Muscle layer of duodenum (tissue), 2 donors: ENCODE measurements around the gene PELI2.

Experiments
- H3K27ac ChIP-seq: one replicate; pipeline ENCODE4 v1.7.0; 2013; ENCODE audit warnings: mild to moderate bottlenecking, low read length
- H3K27me3 ChIP-seq: one replicate; pipeline ENCODE4 v1.7.0; 2013; ENCODE audit warnings: low read depth, mild to moderate bottlenecking, control low read depth, low read length
- H3K36me3 ChIP-seq, 2 donors: one replicate each; pipeline ENCODE4 v1.7.0; 2013; ENCODE audit warnings: low read length in 2 of 2, control low read depth in 1 of 2, mild to moderate bottlenecking in 1 of 2; ENCODE audit not compliant: insufficient read depth in 2 of 2, control insufficient read depth in 1 of 2
- H3K4me1 ChIP-seq, 2 donors: one replicate each; pipeline ENCODE4 v1.7.0; 2013; ENCODE audit warnings: low read length in 2 of 2, mild to moderate bottlenecking in 2 of 2, control low read depth in 1 of 2, moderate library complexity in 1 of 2; ENCODE audit not compliant: insufficient read depth in 2 of 2, control insufficient read depth in 1 of 2
- H3K4me3 ChIP-seq, 2 donors: one replicate each; pipeline ENCODE4 v1.7.0; 2013; ENCODE audit warnings: low read length in 2 of 2, low read depth in 1 of 2, mild to moderate bottlenecking in 1 of 2
- H3K9me3 ChIP-seq, 2 donors: one replicate each; pipeline ENCODE4 v1.7.0; 2013; ENCODE audit warnings: low read length in 2 of 2, control low read depth in 1 of 2, mild to moderate bottlenecking in 1 of 2; ENCODE audit not compliant: control insufficient read depth in 1 of 2
- donor health status: healthy.

The PELI2 gene

GRCh38 chr14:56117765-56118610 lies at the start of gene PELI2:
PELI2 (plus strand) TSS chr14:56118411; CDS start chr14:56118661, 250 bp downstream.
- Histone ChIP-seq H3K27me3 (no peaks in the 10 kb centered on the region), H3K4me1 (peaks cover 0 to 25% of the 10 kb centered on the region in 2 donors), H3K4me3 (peak within 1 kb of the TSS; percentile 86 to 88), H3K9me3 (no peaks in the 10 kb centered on the region), H3K36me3 (no peaks in the 10 kb centered on the region), H3K27ac (peak within 1 kb of the TSS; percentile 87)

GRCh38 chr14:56073799-56074198 lies 44.4 kb upstream of the PELI2 start:
- H3K9me3 ChIP-seq = no peaks in the 10 kb centered on the region
- no peak overlapping the region for H3K4me3 ChIP-seq
- peaks cover 0 to 21% of the 10 kb centered on the region in 2 donors for H3K4me1 ChIP-seq
- no peaks in the 10 kb centered on the region for H3K36me3 ChIP-seq
- H3K27ac ChIP-seq = no peak overlapping the region
- no peaks in the 10 kb centered on the region for H3K27me3 ChIP-seq

GRCh38 chr14:56075301-56075700 lies 42.9 kb upstream of the PELI2 start:
- no peaks in the 10 kb centered on the region for H3K36me3 ChIP-seq
- H3K4me3 ChIP-seq = no peak overlapping the region
- H3K9me3 ChIP-seq = no peaks in the 10 kb centered on the region
- no peak overlapping the region for H3K27ac ChIP-seq
- no peaks in the 10 kb centered on the region for H3K27me3 ChIP-seq
- peaks cover 0 to 21% of the 10 kb centered on the region in 2 donors for H3K4me1 ChIP-seq

GRCh38 chr14:56081139-56081538 lies 37.1 kb upstream of the PELI2 start:
- H3K4me3 ChIP-seq = no peak overlapping the region
- H3K27ac ChIP-seq = no peak overlapping the region
- H3K4me1 ChIP-seq = peaks cover 0 to 5% of the 10 kb centered on the region in 2 donors
- H3K27me3 ChIP-seq = no peaks in the 10 kb centered on the region
- no peaks in the 10 kb centered on the region for H3K9me3 ChIP-seq
- no peaks in the 10 kb centered on the region for H3K36me3 ChIP-seq

- Histone ChIP-seq H3K36me3 (no peaks in the 10 kb centered on the region), H3K27ac (no peak overlapping the region)
Observed at GRCh38 chr14:56082880-56083279, 35.3 kb upstream of the PELI2 start.

GRCh38 chr14:56085471-56085870 lies 32.7 kb upstream of the PELI2 start:
- H3K27ac ChIP-seq = no peak overlapping the region
- H3K27me3 ChIP-seq = no peaks in the 10 kb centered on the region
- H3K36me3 ChIP-seq = no peaks in the 10 kb centered on the region

More at GRCh38 chr14:56082880-56083279, 35.3 kb upstream of the PELI2 start:
- Histone ChIP-seq H3K27me3 (no peaks in the 10 kb centered on the region), H3K9me3 (no peaks in the 10 kb centered on the region), H3K4me1 (peaks cover 0 to 4% of the 10 kb centered on the region in 2 donors), H3K4me3 (no peak overlapping the region)

GRCh38 chr14:56087671-56088471 lies 30.3 kb upstream of the PELI2 start:
- Histone ChIP-seq H3K27ac (no peak overlapping the region), H3K4me3 (no peak overlapping the region), H3K36me3 (no peaks in the 10 kb centered on the region), H3K9me3 (no peaks in the 10 kb centered on the region), H3K4me1 (peaks cover 0 to 4% of the 10 kb centered on the region in 2 donors), H3K27me3 (no peaks in the 10 kb centered on the region)

More at GRCh38 chr14:56085471-56085870, 32.7 kb upstream of the PELI2 start:
- H3K4me1 ChIP-seq = peaks cover 0 to 4% of the 10 kb centered on the region in 2 donors
- no peak overlapping the region for H3K4me3 ChIP-seq
- H3K9me3 ChIP-seq = no peaks in the 10 kb centered on the region

GRCh38 chr14:56088941-56089340 lies 29.3 kb upstream of the PELI2 start:
- H3K36me3 ChIP-seq = no peaks in the 10 kb centered on the region
- no peaks in the 10 kb centered on the region for H3K9me3 ChIP-seq
- H3K4me3 ChIP-seq = no peak overlapping the region
- no peak overlapping the region for H3K27ac ChIP-seq
- no peaks in the 10 kb centered on the region for H3K27me3 ChIP-seq
- H3K4me1 ChIP-seq = peaks cover 0 to 4% of the 10 kb centered on the region in 2 donors

- Histone ChIP-seq H3K27ac (no peak overlapping the region), H3K4me1 (no peaks in the 10 kb centered on the region), H3K27me3 (no peaks in the 10 kb centered on the region), H3K36me3 (no peaks in the 10 kb centered on the region), H3K9me3 (no peaks in the 10 kb centered on the region), H3K4me3 (no peak overlapping the region)
Observed at GRCh38 chr14:56092763-56093162, 25.4 kb upstream of the PELI2 start.

- H3K36me3 ChIP-seq = no peaks in the 10 kb centered on the region
- H3K4me3 ChIP-seq = no peak overlapping the region
- no peaks in the 10 kb centered on the region for H3K9me3 ChIP-seq
- H3K27ac ChIP-seq = no peak overlapping the region
- H3K27me3 ChIP-seq = no peaks in the 10 kb centered on the region
- no peaks in the 10 kb centered on the region for H3K4me1 ChIP-seq
Observed at GRCh38 chr14:56094076-56094475, 24.1 kb upstream of the PELI2 start.

- H3K27me3 ChIP-seq = no peaks in the 10 kb centered on the region
- H3K27ac ChIP-seq = no peak overlapping the region
- H3K36me3 ChIP-seq = no peaks in the 10 kb centered on the region
- H3K9me3 ChIP-seq = no peaks in the 10 kb centered on the region
- H3K4me3 ChIP-seq = no peak overlapping the region
- H3K4me1 ChIP-seq = no peaks in the 10 kb centered on the region
Observed at GRCh38 chr14:56098021-56098420, 20.2 kb upstream of the PELI2 start.
